Upper lobe of left lung (tissue), 6 donors: ENCODE measurements around the gene SLC27A5. TPM values are rescaled to one million over a fixed set of nuclear protein-coding genes. Genes with fewer than 3 reads are reported as not detected.

ENCODE experiments used
- ATAC-seq, 2 donors: fragments of 200-7000 bp; cut with Tn5 transposase; one replicate each; pipeline ENCODE4 v1.9.1; 2022; ENCODE audit warnings: mild to moderate bottlenecking in 2 of 2, moderate library complexity in 2 of 2; ENCODE audit not compliant: low FRiP score in 2 of 2
- DNase-seq, 2 donors: peaks; one replicate each; pipeline ENCODE4 v3.0.0-alpha.2; 2019 to 2020
- H3K27ac ChIP-seq, 4 donors: fragments of 200-600 bp; sonication (generic); one replicate each; pipeline ENCODE4 v1.5.1; 2016 to 2019
- H3K27me3 ChIP-seq, 4 donors: fragments of 200-600 bp; sonication (generic); one replicate each; pipeline ENCODE4 v1.5.1; 2017 to 2019
- H3K36me3 ChIP-seq, 4 donors: fragments of 200-600 bp; sonication (generic); one replicate each; pipeline ENCODE4 v1.5.1; 2016 to 2019
- H3K4me1 ChIP-seq, 4 donors: fragments of 200-600 bp; sonication (generic); one replicate each; pipeline ENCODE4 v1.5.1; 2018 to 2019
- H3K4me3 ChIP-seq, 4 donors: fragments of 200-600 bp; sonication (generic); one replicate each; pipeline ENCODE4 v1.5.1; 2017 to 2019; ENCODE audit warnings: mild to moderate bottlenecking in 2 of 4, moderate library complexity in 1 of 4
- H3K9me3 ChIP-seq, 4 donors: fragments of 200-600 bp; sonication (generic); one replicate each; pipeline ENCODE4 v1.5.1; 2018 to 2019
- EP300 ChIP-seq, 4 donors: sonication (generic); formaldehyde crosslinking; IDR thresholded peaks; one replicate each; pipeline ENCODE4 v1.5.1; 2017; ENCODE audit warnings: antibody characterized with exemption in 4 of 4, control low read depth in 2 of 4
- POLR2A ChIP-seq, 4 donors: fragments of 450-650 bp; IDR thresholded peaks; one replicate each; pipeline ENCODE4 v1.5.1; 2016 to 2017; ENCODE audit warnings: antibody characterized with exemption in 4 of 4, mild to moderate bottlenecking in 2 of 4
- POLR2AphosphoS5 ChIP-seq, 2 donors: sonication (generic); formaldehyde crosslinking; IDR thresholded peaks; one replicate each; pipeline ENCODE4 v1.5.1; 2017; ENCODE audit warnings: antibody characterized with exemption in 2 of 2
- WGBS, 2 donors: methylation state at CpG; one replicate each; pipeline ENCODE4 v1.1.5; 2017 to 2018; 5-methylcytosine and 5-hydroxymethylcytosine counted together
- total RNA-seq, 6 donors: library from RNA; depleted of rRNA in 4 of 6; stranded (reverse); fragments of >200 nt in 4 of 6; gene quantifications; one replicate each; pipeline versions ENCODE4 v1.1.0 to v1.2.1, GENCODE V29; 2016 to 2021
- TF ChIP-seq, protein P1 (sequence below), 6 experiments: fragments of 450-650 bp in 4 of 6; fragments of 200-600 bp in 2 of 6; sonication (generic) in 2 of 6; IDR thresholded peaks; one replicate each; pipeline ENCODE4 v1.5.1; 2016 to 2019; ENCODE audit warnings: antibody characterized with exemption in 6 of 6
- donor health status: DM: no; HTN: no; CAD: no; lungs with moderate emphysema.
- donor health status: DM: no; HTN: yes; CAD: no; lungs with severe emphysema.

The SLC27A5 gene
- total RNA-seq, 6 donors from 2014 or later: 1.6 to 12.2 (median 6.9) TPM

DNA sequence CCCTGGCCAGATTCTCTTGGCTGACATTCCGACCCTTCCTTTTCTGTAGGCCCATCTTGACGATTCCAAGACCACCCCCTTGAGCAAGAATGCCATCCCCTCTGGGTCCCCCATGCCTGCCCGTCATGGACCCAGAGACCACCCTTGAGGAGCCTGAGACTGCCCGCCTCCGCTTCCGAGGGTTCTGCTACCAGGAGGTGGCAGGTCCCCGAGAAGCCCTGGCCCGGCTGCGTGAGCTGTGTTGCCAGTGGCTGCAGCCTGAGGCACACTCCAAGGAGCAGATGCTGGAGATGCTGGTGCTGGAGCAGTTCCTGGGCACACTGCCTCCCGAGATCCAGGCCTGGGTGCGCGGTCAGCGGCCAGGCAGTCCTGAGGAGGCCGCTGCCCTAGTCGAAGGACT lies 34.7 kb downstream of the SLC27A5 start:
- H3K27ac ChIP-seq: peak overlapping the region; percentile 6 to 91 (median 83)
- H3K9me3 ChIP-seq: no peaks in the 10 kb centered on the region
- peaks cover 1 to 43% (median 33%) of the 10 kb centered on the region in 4 donors for H3K36me3 ChIP-seq
- H3K27me3 ChIP-seq: no peaks in the 10 kb centered on the region
- DNase-seq (peak in 1 of 2 donors; percentile 84), ATAC-seq (no peak)
- peaks cover 13 to 21% (median 16%) of the 10 kb centered on the region in 4 donors for H3K4me1 ChIP-seq
- 80 to 92% methylated on average over 9 to 14 of the region's 15 CpGs for WGBS, 2 donors
- TF ChIP-seq EP300 (IDR thresholded peaks at IDR 0.05) (no peak), POLR2AphosphoS5 (IDR thresholded peaks at IDR 0.05) (no peak), POLR2A (IDR thresholded peaks at IDR 0.05) (no peak)
- TF ChIP-seq, protein P1, sequence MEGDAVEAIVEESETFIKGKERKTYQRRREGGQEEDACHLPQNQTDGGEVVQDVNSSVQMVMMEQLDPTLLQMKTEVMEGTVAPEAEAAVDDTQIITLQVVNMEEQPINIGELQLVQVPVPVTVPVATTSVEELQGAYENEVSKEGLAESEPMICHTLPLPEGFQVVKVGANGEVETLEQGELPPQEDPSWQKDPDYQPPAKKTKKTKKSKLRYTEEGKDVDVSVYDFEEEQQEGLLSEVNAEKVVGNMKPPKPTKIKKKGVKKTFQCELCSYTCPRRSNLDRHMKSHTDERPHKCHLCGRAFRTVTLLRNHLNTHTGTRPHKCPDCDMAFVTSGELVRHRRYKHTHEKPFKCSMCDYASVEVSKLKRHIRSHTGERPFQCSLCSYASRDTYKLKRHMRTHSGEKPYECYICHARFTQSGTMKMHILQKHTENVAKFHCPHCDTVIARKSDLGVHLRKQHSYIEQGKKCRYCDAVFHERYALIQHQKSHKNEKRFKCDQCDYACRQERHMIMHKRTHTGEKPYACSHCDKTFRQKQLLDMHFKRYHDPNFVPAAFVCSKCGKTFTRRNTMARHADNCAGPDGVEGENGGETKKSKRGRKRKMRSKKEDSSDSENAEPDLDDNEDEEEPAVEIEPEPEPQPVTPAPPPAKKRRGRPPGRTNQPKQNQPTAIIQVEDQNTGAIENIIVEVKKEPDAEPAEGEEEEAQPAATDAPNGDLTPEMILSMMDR (IDR thresholded peaks at IDR 0.05): no peak
- peak overlapping the region in 1 of 4 donors; percentile 55 for H3K4me3 ChIP-seq

DNA sequence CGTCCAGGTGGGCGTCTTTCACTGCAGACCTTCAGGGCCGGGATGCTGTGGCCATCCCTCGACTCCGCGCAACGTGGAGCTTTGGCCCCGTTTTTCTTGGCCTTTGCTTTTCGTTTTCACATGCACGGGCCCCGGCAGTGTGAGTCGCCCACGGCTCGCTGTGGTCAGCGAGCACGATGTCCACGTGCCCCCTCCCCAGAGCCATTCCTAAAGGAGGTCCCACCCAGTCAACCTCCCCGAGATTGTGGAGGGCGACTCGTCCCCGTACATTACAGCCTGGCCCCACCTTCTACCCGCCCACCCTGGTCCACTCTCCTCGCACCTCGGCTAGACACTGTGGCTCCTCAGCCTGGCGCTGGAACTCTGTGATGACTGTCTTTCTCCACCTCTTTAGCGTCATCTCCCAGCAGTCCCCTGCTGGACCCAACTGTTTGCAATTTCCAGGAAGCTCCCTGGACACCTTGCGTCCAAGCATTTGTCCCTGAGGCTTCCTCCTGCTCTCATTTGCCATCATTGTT lies 35.2 kb downstream of the SLC27A5 start:
- peak in 1 of 4 donors; percentile 19 for TF ChIP-seq EP300 (IDR thresholded peaks at IDR 0.05)
- TF ChIP-seq, protein P1 (IDR thresholded peaks at IDR 0.05): no peak

DNA sequence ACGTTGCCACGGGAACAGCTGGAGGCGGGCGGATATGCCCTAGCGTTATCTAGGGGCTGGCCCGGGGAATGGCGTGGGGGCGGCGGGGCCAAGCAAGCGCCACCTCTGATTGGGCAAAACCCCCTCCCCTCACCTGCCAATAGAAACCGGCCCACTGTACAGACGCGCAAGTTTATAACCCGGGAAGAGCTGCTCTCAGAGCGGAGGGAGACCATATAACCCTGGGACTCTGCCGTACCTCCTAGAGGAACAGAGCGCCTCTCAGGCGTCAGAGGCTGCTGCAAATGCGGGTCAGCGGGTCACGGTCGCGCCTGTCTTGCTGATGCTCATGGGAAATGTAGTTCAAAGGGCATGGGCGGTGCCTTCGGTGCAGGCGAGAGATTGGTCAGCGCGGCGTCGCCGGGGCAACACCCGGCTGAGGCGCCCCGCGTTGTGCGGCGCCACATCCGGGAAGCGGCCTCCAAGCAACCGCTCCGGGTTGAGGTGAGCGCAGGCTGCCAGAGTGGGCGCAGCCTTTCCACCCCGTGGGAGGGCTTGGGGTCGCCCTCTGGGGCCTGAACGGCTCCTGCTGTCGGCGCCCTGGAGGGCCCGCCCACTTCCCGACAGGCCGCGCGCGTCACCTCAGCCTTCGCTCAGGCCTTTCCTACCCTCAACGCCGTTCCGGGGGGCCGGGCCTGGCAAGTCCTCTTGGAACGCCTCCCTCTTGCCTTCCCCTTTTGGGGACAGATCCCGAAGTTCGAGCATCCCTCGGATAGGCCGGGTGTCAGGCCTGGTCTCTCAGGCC lies 35.9 kb downstream of the SLC27A5 start, which contains the start of gene ZNF446:
ZNF446 (plus strand) TSS at position 639 of the 784 bp plus-strand sequence. CDS start 867 bp downstream, outside the sequence.
- Histone ChIP-seq H3K27ac (peak within 1 kb of the TSS; percentile 82 to 91 (median 87)), H3K27me3 (no peaks in the 10 kb centered on the region), H3K9me3 (no peaks in the 10 kb centered on the region), H3K4me3 (peak within 1 kb of the TSS; percentile 55 to 83 (median 58)), H3K4me1 (peaks cover 13 to 21% (median 16%) of the 10 kb centered on the region in 4 donors), H3K36me3 (peaks cover 4 to 49% (median 35%) of the 10 kb centered on the region in 4 donors)
- DNase-seq (peak; percentile 97 to 98), ATAC-seq (peak; percentile 95 to 96)
- 0 to 1% methylated on average over 16 to 34 of the region's 64 CpGs for WGBS, 2 donors
- TF ChIP-seq POLR2A (IDR thresholded peaks at IDR 0.05) (peak in 3 of 4 donors; percentile 22 to 74 (median 38)), POLR2AphosphoS5 (IDR thresholded peaks at IDR 0.05) (peak; percentile 79 to 85), EP300 (IDR thresholded peaks at IDR 0.05) (peak in 2 of 4 donors; percentile 6 to 38)
- TF ChIP-seq, protein P1 (IDR thresholded peaks at IDR 0.05): peak in 1 of 6 experiments; percentile 12

More for the DNA sequence above, 35.2 kb downstream of the SLC27A5 start:
- H3K36me3 ChIP-seq: peaks cover 4 to 49% (median 38%) of the 10 kb centered on the region in 4 donors
- peak overlapping the region; percentile 55 to 83 (median 58) for H3K4me3 ChIP-seq
- H3K27me3 ChIP-seq: no peaks in the 10 kb centered on the region
- peak overlapping the region; percentile 82 to 91 (median 87) for H3K27ac ChIP-seq
- WGBS, 2 donors: 4% methylated on average over 10 to 27 of the region's 27 CpGs
- ATAC-seq (peak in 1 of 2 donors; percentile 1), DNase-seq (no peak)
- H3K4me1 ChIP-seq: peaks cover 13 to 21% (median 16%) of the 10 kb centered on the region in 4 donors
- H3K9me3 ChIP-seq: no peaks in the 10 kb centered on the region

DNA sequence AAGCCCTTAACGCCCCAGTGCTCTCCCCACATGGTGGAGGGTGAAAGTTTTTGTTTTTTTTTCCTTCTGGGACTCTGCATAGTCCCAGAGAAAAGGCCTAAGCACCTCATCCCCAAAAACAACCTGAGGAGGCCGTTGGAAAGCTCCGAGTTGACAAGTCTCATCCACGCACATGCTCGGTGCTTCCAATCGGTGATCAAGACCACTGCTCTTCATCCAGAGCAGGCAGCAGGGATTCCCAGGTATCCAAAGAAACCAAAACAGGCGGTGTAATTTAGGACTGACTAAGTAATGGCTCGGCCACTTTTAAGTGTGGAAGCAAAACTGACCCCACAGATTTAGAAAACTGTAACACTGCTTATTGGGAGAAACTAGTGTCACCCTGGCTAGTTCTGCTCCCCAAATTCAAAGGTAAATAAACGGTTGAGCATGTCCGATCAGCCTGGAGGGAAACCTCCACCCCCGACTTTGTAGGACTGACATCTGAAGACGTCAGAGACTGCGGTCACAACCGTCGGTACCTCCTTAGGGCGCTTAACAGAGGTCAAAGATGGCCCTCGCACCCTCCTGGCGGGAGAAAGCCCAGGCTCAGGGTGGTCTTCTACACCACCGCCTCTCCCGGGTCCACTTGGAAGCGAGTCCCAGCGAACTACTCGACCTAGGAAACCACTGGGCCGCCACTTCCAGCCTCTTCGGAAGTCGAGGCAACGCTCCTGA lies 36.6 kb downstream of the SLC27A5 start:
- Histone ChIP-seq H3K4me1 (peaks cover 13 to 21% (median 16%) of the 10 kb centered on the region in 4 donors), H3K9me3 (no peaks in the 10 kb centered on the region), H3K27me3 (no peaks in the 10 kb centered on the region), H3K4me3 (peak overlapping the region; percentile 55 to 83 (median 58)), H3K27ac (peak overlapping the region; percentile 82 to 91 (median 87)), H3K36me3 (peaks cover 4 to 49% (median 33%) of the 10 kb centered on the region in 4 donors)
- DNase-seq: no peak
- TF ChIP-seq EP300 (IDR thresholded peaks at IDR 0.05) (no peak), POLR2AphosphoS5 (IDR thresholded peaks at IDR 0.05) (no peak), POLR2A (IDR thresholded peaks at IDR 0.05) (no peak)
- TF ChIP-seq, protein P1 (IDR thresholded peaks at IDR 0.05): no peak
- peak in 1 of 2 donors; percentile 2 for ATAC-seq
- 22 to 46% methylated on average over 13 to 27 of the region's 27 CpGs for WGBS, 2 donors
